Chondrocyte (in vitro differentiated cells): ENCODE results near the gene CHD6. TPM values are rescaled to one million over a fixed set of nuclear protein-coding genes. Genes with fewer than 3 reads are reported as not detected.
A peak's percentile ranks its signal among the peaks of the same experiment; 100 is the strongest.

Experiments used
- DNase-seq: peaks from one replicate; pipeline ENCODE4 v3.0.0; 2021; ENCODE audit warnings: mixed read lengths, low spot score
- H3K27ac Mint-ChIP-seq: one replicate; pipeline ENCODE4 v1.8.0; 2021; ENCODE audit warnings: mild to moderate bottlenecking, moderate library complexity, mixed read lengths; ENCODE audit not compliant: unreplicated experiment
- H3K27me3 Mint-ChIP-seq: 2 replicates; pipeline ENCODE4 v1.8.0; 2021; ENCODE audit warnings: low read depth, mixed read lengths
- H3K36me3 Mint-ChIP-seq: 2 replicates; pipeline ENCODE4 v1.8.0; 2021; ENCODE audit warnings: low read depth, mixed read lengths
- H3K4me1 Mint-ChIP-seq: 2 replicates; pipeline ENCODE4 v1.8.0; 2021; ENCODE audit warnings: low read depth, mild to moderate bottlenecking, mixed read lengths
- H3K4me3 Mint-ChIP-seq: one replicate; pipeline ENCODE4 v1.8.0; 2021; ENCODE audit warnings: mild to moderate bottlenecking, moderate library complexity, mixed read lengths; ENCODE audit not compliant: unreplicated experiment
- H3K9me3 Mint-ChIP-seq: 2 replicates; pipeline ENCODE4 v1.8.0; 2021; ENCODE audit warnings: low read depth, mixed read lengths
- CTCF ChIP-seq: fragments of 200-600 bp; sonication (generic); IDR thresholded peaks from 2 replicates; pipeline ENCODE4 v1.5.0; 2021; ENCODE audit warnings: antibody characterized with exemption, mild to moderate bottlenecking, moderate library complexity
- total RNA-seq: library from RNA; stranded (reverse); gene quantifications from 3 replicates; pipeline ENCODE4 v1.2.1, GENCODE V29; 2021

Gene CHD6
- total RNA-seq, 1 donor from 2014 or later, result 29.9 TPM

DNA sequence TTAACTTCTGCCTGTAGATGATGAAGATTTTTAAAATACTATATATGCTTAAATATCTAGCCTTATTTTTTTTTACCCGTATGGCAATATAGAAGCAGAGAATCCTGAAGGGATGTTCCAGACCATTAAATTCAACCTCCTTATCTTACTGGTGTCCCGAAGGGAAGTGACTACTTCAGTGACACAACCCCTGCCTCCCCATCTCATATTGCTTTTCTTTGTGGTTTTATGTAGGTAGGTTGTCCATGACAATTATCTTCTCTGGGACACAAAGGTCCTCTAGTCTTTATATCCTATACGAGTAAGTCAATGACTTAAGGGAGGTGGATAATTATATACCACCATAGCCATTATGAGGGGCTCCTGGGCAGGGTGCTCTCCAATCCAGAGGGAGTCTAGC is 194.2 kb downstream of the CHD6 start:
- Mint-ChIP-seq H3K4me3 (no peak overlapping the region), H3K27ac (peak overlapping the region; percentile 46), H3K27me3 (no peaks in the 10 kb centered on the region), H3K36me3 (peaks cover 35% of the 10 kb centered on the region), H3K9me3 (no peaks in the 10 kb centered on the region), H3K4me1 (peaks cover 42% of the 10 kb centered on the region)
- no peak for TF ChIP-seq CTCF
- no peak for DNase-seq

- Mint-ChIP-seq H3K27ac (peak overlapping the region; percentile 84), H3K4me3 (no peak overlapping the region), H3K27me3 (no peaks in the 10 kb centered on the region), H3K9me3 (no peaks in the 10 kb centered on the region), H3K4me1 (peaks cover 39% of the 10 kb centered on the region), H3K36me3 (peaks cover 36% of the 10 kb centered on the region)
- DNase-seq, result no peak
- no peak for TF ChIP-seq CTCF
These were observed 195.2 kb downstream of the CHD6 start for GRCh38 chr20:41422953-41423352.

DNA sequence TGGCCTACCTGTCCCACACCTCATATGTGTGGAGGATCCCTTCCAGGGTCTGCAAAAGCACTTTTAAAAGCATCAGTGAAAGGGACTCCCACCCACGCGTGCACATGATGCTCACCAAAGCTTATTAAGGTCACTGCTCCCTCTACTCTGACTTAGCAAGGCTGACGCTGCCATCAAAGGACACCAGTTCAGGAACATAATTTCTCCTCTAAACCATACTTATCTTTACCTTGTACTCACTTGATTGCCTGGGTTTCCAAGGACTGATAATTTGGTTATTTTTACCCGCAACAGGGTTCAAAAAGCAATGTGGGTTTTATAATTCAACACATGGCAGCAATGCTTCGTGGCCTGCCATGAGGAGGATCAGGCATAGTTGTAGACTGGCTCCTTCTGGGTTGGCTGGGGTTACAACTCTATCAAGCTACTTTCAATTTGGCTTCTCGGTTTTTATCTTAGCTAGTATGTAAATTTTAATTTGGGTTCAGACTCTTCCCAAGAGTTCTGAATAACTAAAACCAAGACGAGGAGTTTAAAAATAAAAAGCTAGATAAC is 199.4 kb downstream of the CHD6 start:
- DNase-seq, result no peak
- TF ChIP-seq CTCF, result no peak
- H3K27me3 Mint-ChIP-seq, result no peaks in the 10 kb centered on the region
- no peak overlapping the region for H3K4me3 Mint-ChIP-seq
- peaks cover 14% of the 10 kb centered on the region for H3K4me1 Mint-ChIP-seq
- no peak overlapping the region for H3K27ac Mint-ChIP-seq
- peaks cover 56% of the 10 kb centered on the region for H3K36me3 Mint-ChIP-seq
- H3K9me3 Mint-ChIP-seq, result no peaks in the 10 kb centered on the region

DNA sequence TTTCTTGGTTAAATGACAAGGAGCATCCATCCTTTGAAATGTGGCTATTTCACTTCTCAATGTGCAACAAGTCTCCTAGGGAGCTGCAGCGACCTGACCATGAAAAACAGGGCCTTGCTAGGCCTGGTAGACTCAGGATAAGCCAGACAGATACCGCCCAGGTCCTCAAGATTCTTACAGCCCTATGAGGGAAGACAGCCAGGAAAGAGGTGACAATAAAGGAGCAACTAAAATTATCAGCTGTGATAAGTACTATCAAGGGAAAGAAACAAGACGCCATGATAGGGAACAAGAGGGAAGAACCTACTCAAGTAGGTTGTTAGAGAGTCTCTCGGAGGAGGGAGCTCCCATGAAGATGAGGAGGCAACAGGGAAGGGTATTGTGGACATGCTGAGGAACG is 200.1 kb downstream of the CHD6 start:
- TF ChIP-seq CTCF, result no peak
- Mint-ChIP-seq H3K36me3 (peaks cover 62% of the 10 kb centered on the region), H3K4me1 (peaks cover 6% of the 10 kb centered on the region), H3K4me3 (no peak overlapping the region), H3K27me3 (no peaks in the 10 kb centered on the region), H3K27ac (no peak overlapping the region), H3K9me3 (no peaks in the 10 kb centered on the region)
- no peak for DNase-seq

DNA sequence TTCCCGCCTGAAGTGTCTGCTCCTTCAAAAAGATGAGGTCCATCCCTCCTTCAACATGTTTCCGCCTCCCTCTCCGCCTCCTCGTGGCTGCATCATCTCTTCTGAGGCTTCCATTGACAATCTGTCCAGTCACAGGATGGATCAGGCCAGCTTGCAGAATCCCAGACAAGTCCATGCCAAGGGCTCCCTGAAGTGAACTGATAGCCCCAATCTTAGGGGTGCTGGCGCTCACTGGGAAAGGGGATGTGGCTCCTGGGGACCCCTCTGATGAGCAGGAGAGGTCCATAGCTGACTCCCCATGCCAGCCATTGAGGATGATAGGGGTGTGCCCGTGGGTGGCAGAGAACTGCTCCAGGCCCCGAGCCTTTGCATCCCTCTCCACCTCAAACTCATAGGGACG is 203.0 kb downstream of the CHD6 start:
- Mint-ChIP-seq H3K4me1 (no peaks in the 10 kb centered on the region), H3K27ac (no peak overlapping the region), H3K36me3 (peaks cover 53% of the 10 kb centered on the region), H3K27me3 (no peaks in the 10 kb centered on the region), H3K9me3 (no peaks in the 10 kb centered on the region), H3K4me3 (no peak overlapping the region)
- no peak for TF ChIP-seq CTCF
- no peak for DNase-seq
